Adrenal gland (tissue), 12 donors: Measurements from ENCODE around the gene PPP1R3E. TPM values are rescaled to one million over a fixed set of nuclear protein-coding genes. Genes with fewer than 3 reads are reported as not detected.

Source experiments
- DNase-seq, 7 donors: peaks; one replicate each; pipeline ENCODE4 v3.0.0-alpha.2; 2019 to 2020
- H3K27ac ChIP-seq, 5 donors: fragments of 200-600 bp; sonication (generic) in 4 of 5; 1 replicate in 3 of 5; 2 replicates in 2 of 5; pipeline versions ENCODE4 v1.5.1 to v1.8.0; 2016 to 2020; ENCODE audit warnings: mild to moderate bottlenecking in 1 of 5
- H3K27me3 ChIP-seq: fragments of 200-600 bp; 2 replicates; pipeline ENCODE4 v1.8.0; 2021
- H3K36me3 ChIP-seq, 2 donors: fragments of 200-600 bp; replicated peaks in 1 of 2; 1 replicate in 1 of 2; 2 replicates in 1 of 2; pipeline versions ENCODE4 v1.5.1 to v1.8.0; 2018 to 2022
- H3K4me1 ChIP-seq, 2 donors: fragments of 200-600 bp; replicated peaks in 1 of 2; 1 replicate in 1 of 2; 2 replicates in 1 of 2; pipeline versions ENCODE4 v1.5.1 to v1.8.0; 2018 to 2021
- H3K4me3 ChIP-seq, 4 donors: fragments of 200-600 bp; sonication (generic) in 3 of 4; one replicate each; pipeline ENCODE4 v1.5.1; 2016 to 2018
- H3K9me3 ChIP-seq, 3 donors: fragments of 200-600 bp; sonication (generic) in 1 of 3; replicated peaks in 1 of 3; 1 replicate in 2 of 3; 2 replicates in 1 of 3; pipeline versions ENCODE4 v1.5.1 to v1.8.0; 2016 to 2021
- CTCF ChIP-seq, 6 experiments: fragments of 450-650 bp in 4 of 6; fragments of 200-600 bp in 2 of 6; sonication (generic) in 1 of 6; IDR thresholded peaks; 1 replicate in 5 of 6; 2 replicates in 1 of 6; pipeline versions ENCODE4 v1.5.1 to v1.8.0; 2016 to 2021; ENCODE audit warnings: antibody characterized with exemption in 6 of 6, mild to moderate bottlenecking in 2 of 6, moderate library complexity in 1 of 6
- POLR2A ChIP-seq, 2 donors: fragments of 450-650 bp; IDR thresholded peaks; one replicate each; pipeline ENCODE4 v1.6.1; 2017; ENCODE audit warnings: antibody characterized with exemption in 2 of 2, mild to moderate bottlenecking in 2 of 2, moderate library complexity in 1 of 2
- WGBS, 4 donors: extraction: QIAGEN DNeasy Blood & Tissue Kit in 2 of 4; methylation state at CpG; one replicate each; pipeline versions ENCODE4 v1.1.5 to v1.1.7; 2013 to 2017; 5-methylcytosine and 5-hydroxymethylcytosine counted together
- intact Hi-C, 2 donors: fragments of 100-400 bp; cut with DNase I; formaldehyde crosslinking; loops; one replicate each; pipeline versions ENCODE4 v1.14.1 to v1.15.0; 2022 to 2023
- polyA plus RNA-seq, 3 donors: library from polyadenylated mRNA; stranded (reverse); fragments of 200-250 nt in 2 of 3; fragments of 350-450 nt in 1 of 3; fragmentation: Illumina TruSeq in 1 of 3; extraction: RNeasy Lipid Tissue Mini Kit (QIAGEN cat#74804) in 1 of 3; gene quantifications; one replicate each; pipeline ENCODE4 v1.2.3, GENCODE V29; 2013 to 2014
- total RNA-seq, 9 donors: library from RNA; depleted of rRNA in 4 of 9; stranded (reverse); fragments of >200 nt in 4 of 9; fragments of 120-200 nt in 1 of 9; fragmentation: NEBNext Ultra II Directional in 1 of 9; extraction: Animal tissue kit (Norgen Biotek cat#: 25700) in 1 of 9; gene quantifications; one replicate each; pipeline versions ENCODE4 v1.1.0 to v1.2.4, GENCODE V29; 2013 to 2023
- donor health status: healthy with polysubstance abuse.
- donor health status: Bipolar disorder and iron deficiency.
- donor health status: DM: yes; HTN: yes; CAD: no.
- donor health status: DM: no; HTN: no; CAD: no.
- donor health status: DM: no; HTN: no; CAD: no.
- donor health status: DM: yes; HTN: yes; CAD: no.

PPP1R3E gene
- total and polyA plus RNA-seq, 12 donors = 2.2 to 82.8 (median 13.4) TPM

- no peaks in the 10 kb centered on the region for H3K9me3 ChIP-seq
- no peaks in the 10 kb centered on the region for H3K27me3 ChIP-seq
- 82 to 89% (median 83%) methylated on average over 5 of the region's 5 CpGs for WGBS, 4 donors
- intact Hi-C loops = no loop called here
- no peak for DNase-seq
- H3K27ac ChIP-seq = no peak overlapping the region
- H3K36me3 ChIP-seq = peaks cover 0 to 6% of the 10 kb centered on the region in 2 donors
- TF ChIP-seq CTCF (IDR thresholded peaks at IDR 0.05) (no peak), POLR2A (IDR thresholded peaks at IDR 0.05) (no peak)
- peaks cover 8 to 9% of the 10 kb centered on the region in 2 donors for H3K4me1 ChIP-seq
- H3K4me3 ChIP-seq = no peak overlapping the region
Measured at GRCh38 chr14:23316300-23316699, 13.6 kb upstream of the PPP1R3E start.

GRCh38 chr14:23310546-23310945 lies 7.9 kb upstream of the PPP1R3E start:
- peaks cover 25 to 44% of the 10 kb centered on the region in 2 donors for H3K4me1 ChIP-seq
- peak in 1 of 7 donors; percentile 40 for DNase-seq
- H3K27me3 ChIP-seq = no peaks in the 10 kb centered on the region
- WGBS, 4 donors = 82 to 91% (median 88%) methylated on average over 1 of the region's 1 CpG
- peaks cover 0 to 33% of the 10 kb centered on the region in 2 donors for H3K36me3 ChIP-seq
- H3K9me3 ChIP-seq = no peaks in the 10 kb centered on the region
- H3K27ac ChIP-seq = no peak overlapping the region
- H3K4me3 ChIP-seq = no peak overlapping the region
- TF ChIP-seq POLR2A (IDR thresholded peaks at IDR 0.05) (no peak), CTCF (IDR thresholded peaks at IDR 0.05) (no peak)
- intact Hi-C loops = no loop called here

- Histone ChIP-seq H3K27ac (peak overlapping the region in 2 of 5 donors; percentile 31 to 37), H3K9me3 (no peaks in the 10 kb centered on the region), H3K4me3 (no peak overlapping the region), H3K36me3 (peaks cover 0 to 33% of the 10 kb centered on the region in 2 donors), H3K27me3 (no peaks in the 10 kb centered on the region), H3K4me1 (peaks cover 25 to 44% of the 10 kb centered on the region in 2 donors)
- WGBS, 4 donors = 81 to 86% (median 84%) methylated on average over 17 of the region's 17 CpGs
- TF ChIP-seq CTCF (IDR thresholded peaks at IDR 0.05) = no peak
- DNase-seq = peak in 1 of 7 donors; percentile 49
- intact Hi-C loops = no loop called here
Measured at GRCh38 chr14:23308721-23309445, 6.2 kb upstream of the PPP1R3E start.

- DNase-seq = peak in 1 of 7 donors; percentile 49
- TF ChIP-seq POLR2A (IDR thresholded peaks at IDR 0.05) (no peak), CTCF (IDR thresholded peaks at IDR 0.05) (no peak)
- peak overlapping the region in 3 of 5 donors; percentile 90 to 94 (median 93) for H3K27ac ChIP-seq
- peaks cover 27 to 46% of the 10 kb centered on the region in 2 donors for H3K4me1 ChIP-seq
- 72 to 83% (median 81%) methylated on average over 13 to 22 of the region's 22 CpGs for WGBS, 4 donors
- peaks cover 0 to 33% of the 10 kb centered on the region in 2 donors for H3K36me3 ChIP-seq
- no peaks in the 10 kb centered on the region for H3K27me3 ChIP-seq
- H3K9me3 ChIP-seq = no peaks in the 10 kb centered on the region
- peak overlapping the region in 2 of 4 donors; percentile 71 to 89 for H3K4me3 ChIP-seq
- intact Hi-C loops = no loop called here
Measured at GRCh38 chr14:23307687-23308644, 5.3 kb upstream of the PPP1R3E start.
